ENCODE results near the gene NEIL3.

GRCh38 chr4:177384856-177385397 is 75.3 kb downstream of the NEIL3 start:
- TF ChIP-seq CTCF (IDR thresholded peaks at IDR 0.05) (no peak), EP300 (IDR thresholded peaks at IDR 0.05) (no peak)
